ENCODE results near the gene SMIM45.

SMIM45 gene

GRCh38 chr22:42007922-42008321 is 56.0 kb downstream of the SMIM45 start:
- DNase-seq (ENCODE audit: low read depth): no peak
